Left colon (tissue), 2 donors: ENCODE measurements around the gene STMN3. TPM values are rescaled to one million over a fixed set of nuclear protein-coding genes. Genes with fewer than 3 reads are reported as not detected.
"Not testable (repeated sequence)": the region's sequence is repeated elsewhere in the genome, so short reads cannot be mapped to it uniquely, and the experiment has no call there.

Experiments
- ATAC-seq: fragments of 200-7000 bp; cut with Tn5 transposase; one replicate; pipeline ENCODE4 v1.9.1; 2020; ENCODE audit warnings: mild to moderate bottlenecking, moderate library complexity
- DNase-seq, 2 donors: peaks; one replicate each; pipeline ENCODE4 v3.0.0-alpha.2; 2020
- intact Hi-C, 2 donors: fragments of 100-400 bp; cut with DNase I in 1 of 2; cut with micrococcal nuclease in 1 of 2; formaldehyde crosslinking; loops; one replicate each; pipeline versions ENCODE4 v1.11.2 to v1.14.0; 2022; cut with DNase I, micrococcal nuclease
- total RNA-seq, 2 donors: library from RNA; stranded (reverse); fragmentation: NEBNext Ultra II Directional; extraction: Animal tissue kit (Norgen Biotek cat#: 25700); gene quantifications; one replicate each; pipeline ENCODE4 v1.2.1, GENCODE V29; 2021
- donor health status: DM: no; HTN: no; CAD: no.
- donor health status: DM: yes; HTN: yes; CAD: no.

The STMN3 gene
- total RNA-seq, 2 donors from 2014 or later = 2.9 to 5.5 TPM

DNA sequence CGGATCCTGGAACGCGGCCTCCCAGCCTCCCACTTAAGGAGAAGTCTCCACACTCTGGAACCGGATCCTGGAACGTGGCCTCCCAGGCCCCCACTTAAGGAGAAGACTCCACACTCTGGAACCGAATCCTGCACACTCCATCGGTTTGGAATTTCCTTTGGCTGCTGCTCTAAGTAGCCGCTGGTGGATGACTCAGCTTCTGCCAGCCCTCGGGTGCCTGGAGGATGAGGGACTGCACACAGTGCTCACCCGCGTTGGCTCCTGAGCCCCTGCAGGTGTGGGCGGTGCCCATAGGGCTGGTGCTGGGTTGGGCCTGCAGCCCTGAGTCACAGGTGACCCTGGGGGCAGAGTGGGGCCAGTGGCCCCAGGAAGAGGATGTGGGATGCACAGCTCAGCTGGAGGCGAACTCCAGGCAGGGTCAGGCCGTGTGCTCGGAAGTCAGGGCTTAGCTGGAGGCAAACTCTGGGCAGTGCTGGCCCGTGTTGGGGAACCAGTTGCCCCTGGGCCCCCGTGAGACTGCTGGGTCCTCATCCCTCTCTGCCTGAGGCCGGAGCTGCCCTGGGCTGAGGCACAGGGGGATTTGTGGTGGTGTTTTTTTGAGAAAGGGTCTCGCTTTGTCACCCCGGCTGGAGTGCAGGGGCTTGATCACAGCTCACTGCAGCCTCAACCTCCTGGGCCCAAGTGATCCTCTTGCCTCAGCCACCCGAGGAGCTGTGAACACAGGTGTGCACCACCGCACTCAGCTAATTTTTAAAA is 29.3 kb upstream of the STMN3 start:
- intact Hi-C loops = no loop called here
- ATAC-seq (no peak), DNase-seq (peak in 1 of 2 donors; percentile 58)

DNA sequence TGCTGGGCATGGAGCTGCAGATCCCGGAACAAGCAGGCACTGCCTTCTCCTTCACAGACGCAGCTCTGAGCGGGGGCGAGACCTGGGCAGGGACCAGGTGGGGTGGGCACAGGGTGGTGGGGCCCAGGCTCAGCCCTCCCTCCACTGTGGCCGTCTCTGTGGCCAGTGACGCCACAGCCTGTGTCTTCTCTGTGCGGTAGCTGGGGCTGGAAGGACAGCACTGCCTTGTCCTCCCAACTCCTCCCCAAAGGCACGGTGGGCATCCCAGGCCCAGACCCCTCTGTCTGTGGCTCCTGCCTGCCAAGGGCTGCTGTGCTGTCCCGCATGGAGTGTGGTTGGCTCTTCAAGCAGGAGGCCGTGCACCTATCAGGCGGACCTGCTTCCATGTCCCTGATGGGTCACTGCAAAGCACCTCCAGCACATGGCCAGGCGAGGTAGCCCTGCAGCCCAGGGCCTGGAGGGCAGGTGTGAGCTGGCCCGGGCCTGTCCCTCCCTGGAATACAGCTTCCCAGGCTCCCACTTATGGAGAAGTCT is 28.5 kb upstream of the STMN3 start:
- ATAC-seq = peak; percentile 4
- no peak for DNase-seq
- intact Hi-C loops = no loop called here

GRCh38 chr20:63680857-63681608 is 27.8 kb upstream of the STMN3 start:
- intact Hi-C loops = no loop called here
- DNase-seq = no peak
- no peak for ATAC-seq

GRCh38 chr20:63680427-63680826 is 27.2 kb upstream of the STMN3 start:
- no peak for DNase-seq
- no peak for ATAC-seq
- intact Hi-C loops = no loop called here

GRCh38 chr20:63679799-63680305 is 26.6 kb upstream of the STMN3 start:
- intact Hi-C loops = no loop called here
- ATAC-seq (no peak), DNase-seq (no peak)

DNA sequence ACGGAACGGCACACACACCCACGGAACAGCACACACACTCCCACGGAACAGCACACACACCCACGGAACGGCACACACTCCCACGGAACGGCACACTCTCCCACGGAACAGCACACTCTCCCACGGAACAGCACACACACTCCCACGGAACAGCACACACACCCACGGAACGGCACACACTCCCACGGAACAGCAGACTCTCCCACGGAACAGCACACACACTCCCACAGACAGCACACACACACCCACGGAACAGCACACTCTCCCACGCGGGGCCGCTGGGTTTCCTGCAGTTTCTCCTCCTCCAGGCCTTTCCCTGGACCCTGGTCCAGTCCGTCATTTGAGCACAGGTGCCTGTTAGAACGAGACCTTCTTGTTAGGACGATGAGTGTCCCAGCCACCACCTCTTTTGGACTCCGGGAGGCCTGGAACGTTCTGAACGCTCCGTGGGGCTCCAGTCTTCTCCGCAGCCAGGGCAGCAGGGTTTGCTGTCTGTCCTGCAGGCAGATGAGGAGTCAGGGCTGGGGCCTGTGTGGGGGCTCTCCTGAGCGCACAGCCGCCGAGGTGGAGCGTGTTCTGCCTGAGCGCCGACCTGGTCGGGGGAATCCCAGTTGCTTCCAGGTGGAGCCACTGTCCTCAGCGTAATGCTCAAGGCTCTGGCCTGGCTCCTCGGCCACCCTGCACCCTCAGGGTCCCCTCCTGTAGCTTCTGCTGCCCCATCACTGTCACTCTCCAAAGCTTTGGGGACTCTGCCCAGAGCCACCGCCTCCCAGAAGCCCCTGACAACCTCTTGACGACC is 25.6 kb upstream of the STMN3 start:
- no peak for DNase-seq
- no peak for ATAC-seq
- intact Hi-C loops = no loop called here

DNA sequence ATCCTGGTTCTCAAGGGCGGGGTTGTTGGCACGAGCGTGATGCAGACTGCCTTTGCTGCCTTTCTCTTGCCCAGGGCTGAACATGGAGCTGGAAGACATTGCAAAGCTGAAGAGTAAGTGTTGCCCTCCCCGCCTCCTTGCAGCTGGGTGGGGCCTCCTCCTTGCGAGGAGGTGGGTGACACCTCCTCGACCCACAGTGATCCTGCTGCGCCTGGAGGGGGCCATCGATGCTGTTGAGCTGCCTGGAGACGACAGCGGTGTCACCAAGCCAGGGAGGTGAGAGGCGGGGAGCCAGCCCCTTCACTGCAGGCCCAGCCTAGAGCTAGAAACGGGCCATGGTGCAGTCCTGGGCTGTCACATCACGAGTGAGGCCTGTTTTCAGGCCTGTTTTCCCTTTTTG is 24.8 kb upstream of the STMN3 start:
- no peak for ATAC-seq
- intact Hi-C loops = no loop called here
- no peak for DNase-seq

DNA sequence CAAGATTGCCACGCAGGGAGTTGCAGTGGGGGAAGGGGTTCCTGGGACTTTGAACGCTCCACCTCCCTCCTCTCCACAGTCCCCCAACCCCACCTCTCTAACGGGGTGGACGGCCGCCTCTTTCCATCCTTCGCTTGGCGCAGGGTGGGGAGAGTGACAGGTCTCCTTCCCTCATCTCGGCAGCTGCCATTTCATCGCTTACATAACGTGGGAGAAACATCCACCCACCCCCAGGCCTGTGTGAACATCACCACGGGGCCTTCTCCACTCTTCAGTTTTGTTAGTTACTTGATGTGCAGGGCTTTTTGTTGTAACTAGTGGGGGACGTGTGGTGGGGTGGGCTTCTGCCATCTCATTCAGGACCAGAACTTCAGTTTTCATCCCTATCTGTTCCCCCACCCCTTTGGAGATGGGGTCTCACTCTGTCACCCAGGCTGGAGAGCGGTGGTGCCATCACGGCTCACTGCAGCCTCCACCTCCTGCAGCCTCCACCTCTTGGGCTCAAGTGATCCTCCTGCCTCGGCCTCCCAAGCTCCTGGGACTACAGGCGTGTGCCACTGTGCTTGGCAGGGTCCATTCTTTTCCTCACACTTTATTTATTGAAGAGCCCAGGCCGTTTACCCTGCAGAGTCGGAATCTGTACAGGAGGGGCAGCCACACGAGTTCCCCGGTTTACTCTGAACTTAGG is 22.6 kb upstream of the STMN3 start:
- no peak for DNase-seq
- intact Hi-C loops = no loop called here
- no peak for ATAC-seq

DNA sequence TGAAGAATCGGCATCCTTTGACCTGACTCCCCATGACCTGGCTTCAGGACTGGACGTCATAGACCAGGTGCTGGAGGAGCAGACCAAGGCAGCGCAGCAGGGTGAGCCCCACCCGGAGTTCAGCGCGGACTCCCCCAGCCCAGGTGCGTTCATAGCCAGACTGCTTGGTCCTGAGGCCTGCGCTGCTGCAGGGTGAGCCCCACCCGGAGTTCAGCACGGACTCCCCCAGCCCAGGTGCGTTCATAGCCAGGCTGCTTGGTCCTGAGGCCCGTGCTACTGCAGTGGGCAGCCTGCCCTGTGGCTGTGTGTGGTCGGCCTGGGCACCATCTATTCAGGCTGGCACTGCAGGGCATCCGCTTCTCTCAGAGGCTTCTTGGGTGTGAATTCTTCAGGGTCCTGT is 20.7 kb upstream of the STMN3 start:
- ATAC-seq (no peak), DNase-seq (no peak)
- intact Hi-C loops = no loop called here

GRCh38 chr20:63672666-63673065 is 19.4 kb upstream of the STMN3 start:
- intact Hi-C loops = no loop called here
- ATAC-seq (no peak), DNase-seq (no peak)

- intact Hi-C loops, DNase-seq, ATAC-seq: not testable (repeated sequence)
Observed at GRCh38 chr20:63671695-63672094, 18.5 kb upstream of the STMN3 start.

- DNase-seq = no peak
- intact Hi-C loops = no loop called here
- no peak for ATAC-seq
Observed at GRCh38 chr20:63668351-63668750, 15.1 kb upstream of the STMN3 start.

DNA sequence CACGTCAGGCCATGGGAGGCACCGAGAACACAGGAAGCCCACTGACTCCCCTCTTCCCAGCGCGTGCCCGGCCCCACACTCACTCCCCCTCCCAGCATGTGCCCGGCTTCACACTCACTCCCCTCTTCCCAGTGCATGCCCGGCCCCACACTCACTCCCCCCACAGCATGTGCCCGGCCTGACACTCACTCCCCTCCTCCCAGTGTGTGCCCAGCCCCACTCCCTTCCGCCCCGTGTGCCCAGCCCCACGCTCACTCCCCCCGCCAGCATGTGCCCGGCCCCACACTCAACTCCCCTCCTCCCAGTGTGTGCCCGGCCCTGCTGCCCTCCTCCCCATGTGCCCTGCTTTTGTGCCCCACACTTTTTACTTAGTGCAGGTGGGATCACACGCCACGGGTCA is 14.6 kb upstream of the STMN3 start:
- DNase-seq = no peak
- ATAC-seq = no peak
- intact Hi-C loops = no loop called here

DNA sequence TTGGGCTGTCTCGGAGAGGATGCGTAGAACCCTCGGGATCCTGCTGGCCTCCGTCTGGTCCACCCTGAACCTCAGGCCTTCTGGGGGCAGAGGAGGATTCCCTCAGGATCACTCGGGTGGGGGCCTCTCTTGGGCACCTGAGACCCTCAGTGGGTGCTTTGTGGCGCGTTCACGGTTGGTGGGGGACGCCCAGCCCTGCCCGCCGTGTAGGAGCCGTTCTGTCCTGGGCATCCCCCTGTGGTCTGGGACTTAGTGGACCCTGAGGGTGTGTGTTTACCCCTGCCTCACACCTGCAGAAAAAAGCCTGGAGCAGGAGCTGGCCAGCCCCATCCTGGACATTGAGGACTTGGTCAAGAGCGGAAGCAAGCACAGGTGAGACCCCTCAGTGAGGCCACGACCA is 12.5 kb upstream of the STMN3 start:
- no peak for ATAC-seq
- intact Hi-C loops = no loop called here
- DNase-seq = no peak

- intact Hi-C loops = no loop called here
- DNase-seq = no peak
- ATAC-seq = no peak
Observed at GRCh38 chr20:63664861-63665594, 11.8 kb upstream of the STMN3 start.

DNA sequence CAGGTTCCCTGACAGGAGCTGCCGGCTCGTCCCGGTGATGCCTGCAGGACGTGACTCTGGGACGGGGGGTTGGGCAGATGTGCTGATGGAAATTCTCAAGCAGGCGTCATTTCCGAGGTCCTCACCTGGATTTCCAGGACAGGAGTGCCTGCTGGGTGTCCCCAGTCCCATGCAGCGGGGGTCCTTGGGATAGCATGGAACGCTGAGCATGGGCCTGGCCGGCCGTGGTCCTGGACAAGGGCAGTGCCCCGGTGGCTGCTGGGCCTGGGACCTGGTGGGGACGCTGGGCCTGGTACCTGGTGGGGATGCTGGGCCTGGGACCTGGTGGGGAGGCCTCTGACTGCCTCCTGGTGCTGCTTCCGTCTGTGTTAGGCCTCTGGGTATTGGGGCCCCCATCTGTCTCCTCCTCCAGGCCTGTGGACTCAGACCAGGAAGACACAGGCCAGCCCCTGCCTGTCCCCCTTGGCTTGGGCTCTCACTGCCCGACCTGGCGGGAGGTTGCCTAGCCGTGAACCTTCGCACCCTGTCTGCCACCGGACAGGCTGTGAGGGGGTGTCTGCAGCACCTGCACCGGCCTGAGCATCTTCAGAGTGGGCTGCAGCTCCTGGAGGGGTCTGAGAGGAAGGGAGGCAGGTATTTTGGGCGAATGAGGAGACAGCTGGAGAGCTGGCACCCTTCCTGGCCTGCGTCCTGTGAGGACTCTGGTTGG is 11.1 kb upstream of the STMN3 start:
- DNase-seq (no peak), ATAC-seq (no peak)
- intact Hi-C loops = no loop called here

DNA sequence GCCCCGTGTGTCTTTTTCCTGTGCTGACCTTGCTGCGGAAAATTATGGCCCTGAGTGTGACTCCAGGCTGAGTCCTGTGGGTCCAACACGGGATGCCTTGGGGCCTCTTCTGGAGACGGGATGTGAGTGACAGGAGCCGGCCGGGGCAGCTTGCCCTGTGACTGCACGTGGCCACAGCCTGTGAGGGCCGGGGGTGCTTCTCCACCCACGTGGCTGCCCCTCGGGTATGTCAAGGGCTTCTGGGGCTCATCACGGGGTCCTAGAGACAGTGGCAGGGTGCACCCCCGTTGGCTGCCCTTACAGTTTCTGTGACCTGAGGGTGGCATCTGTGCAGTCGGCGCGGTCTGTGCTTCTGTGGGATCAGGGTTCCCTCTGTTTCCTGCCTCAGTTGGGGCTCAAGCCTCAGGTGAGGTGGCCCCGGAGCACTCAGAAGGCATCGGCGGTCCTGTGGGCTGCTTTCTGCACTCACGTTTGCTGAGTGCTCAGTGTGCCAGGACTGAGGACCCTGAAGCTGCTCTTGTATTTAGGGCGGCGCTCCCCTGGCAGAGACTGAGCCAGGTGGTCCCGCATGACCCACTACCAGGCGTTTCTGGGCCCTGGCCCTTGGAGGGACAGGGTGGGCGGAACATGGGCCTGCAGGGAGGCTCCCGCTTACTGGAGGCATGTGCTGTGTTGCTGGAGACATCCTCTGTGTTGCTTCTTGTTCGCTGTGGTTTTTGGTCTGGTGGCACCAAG is 10.3 kb upstream of the STMN3 start:
- no peak for DNase-seq
- intact Hi-C loops = no loop called here
- ATAC-seq = no peak
